Activated B cell treated with CpG ODN at 0.5 μM for 24 hours (primary cell): ENCODE data around the gene DENND5B. TPM values are rescaled to one million over a fixed set of nuclear protein-coding genes. Genes with fewer than 3 reads are reported as not detected.
"Not testable (repeated sequence)": the region's sequence is repeated elsewhere in the genome, so short reads cannot be mapped to it uniquely, and the experiment has no call there.

ENCODE experiments used
- ATAC-seq: fragments of 200-7000 bp; cut with Tn5 transposase; one replicate; pipeline ENCODE4 v1.10.0; 2021; ENCODE audit warnings: low read depth, mild to moderate bottlenecking, moderate library complexity
- CTCF ChIA-PET: fragments of 350-600 bp; sonication (Branson Sonifier 250); formaldehyde crosslinking; loops from one replicate; lab custom pipeline; 2021; ENCODE audit warnings: antibody characterized with exemption; lab: Charles Lee
- POLR2A ChIA-PET: fragments of 350-600 bp; sonication (Branson Sonifier 250); formaldehyde crosslinking; loops from one replicate; lab custom pipeline; 2021; ENCODE audit warnings: antibody characterized with exemption; lab: Charles Lee
- DNase-seq: peaks from one replicate; pipeline ENCODE4 v3.0.0; 2022
- H3K27ac Mint-ChIP-seq: one replicate; pipeline ENCODE4 v1.8.0; 2020; ENCODE audit warnings: mixed read lengths
- H3K27me3 Mint-ChIP-seq: one replicate; pipeline ENCODE4 v1.8.0; 2021; ENCODE audit warnings: mixed read lengths
- H3K36me3 Mint-ChIP-seq: one replicate; pipeline ENCODE4 v1.8.0; 2021; ENCODE audit warnings: low read depth, mixed read lengths
- H3K4me1 Mint-ChIP-seq: one replicate; pipeline ENCODE4 v1.8.0; 2021; ENCODE audit warnings: mixed read lengths
- H3K4me3 Mint-ChIP-seq: one replicate; pipeline ENCODE4 v1.8.0; 2020; ENCODE audit warnings: mild to moderate bottlenecking, mixed read lengths
- H3K9me3 Mint-ChIP-seq: one replicate; pipeline ENCODE4 v1.8.0; 2020; ENCODE audit warnings: mixed read lengths
- CTCF ChIP-seq: fragments of 200-600 bp; IDR thresholded peaks from one replicate; pipeline ENCODE4 v1.8.0; 2022; ENCODE audit warnings: antibody characterized with exemption, mild to moderate bottlenecking
- intact Hi-C: fragments of 100-400 bp; cut with micrococcal nuclease; formaldehyde crosslinking; loops from one replicate; pipeline ENCODE4 v1.15.1; 2024
- total RNA-seq: library from RNA; stranded (reverse); gene quantifications from 2 replicates; pipeline ENCODE4 v1.2.3, GENCODE V29; 2022

DENND5B gene
- total RNA-seq, 1 donor from 2014 or later: 64.1 TPM

- POLR2A ChIA-PET: interaction anchor here (0.5 kb wide), 1 partner anchor 122 kb away, joined by 5 read pairs; no protein-coding TSS in a partner anchor
- peaks cover 72% of the 10 kb centered on the region for H3K36me3 Mint-ChIP-seq
- no peaks in the 10 kb centered on the region for H3K4me1 Mint-ChIP-seq
- H3K4me3 Mint-ChIP-seq: no peak overlapping the region
- H3K27me3 Mint-ChIP-seq: no peaks in the 10 kb centered on the region
- no peak overlapping the region for H3K27ac Mint-ChIP-seq
- ATAC-seq (no peak), DNase-seq (no peak)
- H3K9me3 Mint-ChIP-seq: no peaks in the 10 kb centered on the region
- intact Hi-C loops: no loop called here
- CTCF ChIA-PET: no interaction called here
- no peak for TF ChIP-seq CTCF
Observed at GRCh38 chr12:31388713-31389112, 202.2 kb downstream of the DENND5B start.

GRCh38 chr12:31387466-31387865 lies 203.5 kb downstream of the DENND5B start:
- Mint-ChIP-seq H3K36me3 (peaks cover 67% of the 10 kb centered on the region), H3K4me1 (no peaks in the 10 kb centered on the region), H3K9me3 (no peaks in the 10 kb centered on the region), H3K27me3 (no peaks in the 10 kb centered on the region), H3K27ac (no peak overlapping the region), H3K4me3 (no peak overlapping the region)
- ATAC-seq (no peak), DNase-seq (no peak)
- TF ChIP-seq CTCF: no peak
- CTCF ChIA-PET: no interaction called here
- POLR2A ChIA-PET: no interaction called here
- intact Hi-C loops: no loop called here

GRCh38 chr12:31387011-31387410 lies 203.9 kb downstream of the DENND5B start:
- ATAC-seq (no peak), DNase-seq (no peak)
- no peak overlapping the region for H3K27ac Mint-ChIP-seq
- H3K27me3 Mint-ChIP-seq: no peaks in the 10 kb centered on the region
- H3K4me1 Mint-ChIP-seq: no peaks in the 10 kb centered on the region
- TF ChIP-seq CTCF: no peak
- ChIA-PET POLR2A (interaction anchor here (0.7 kb wide), 1 partner anchor 15 kb away, joined by 3 read pairs; no protein-coding TSS in a partner anchor), CTCF (no interaction called here)
- no peak overlapping the region for H3K4me3 Mint-ChIP-seq
- H3K36me3 Mint-ChIP-seq: peaks cover 65% of the 10 kb centered on the region
- no peaks in the 10 kb centered on the region for H3K9me3 Mint-ChIP-seq
- intact Hi-C loops: no loop called here

GRCh38 chr12:31386364-31386777 lies 204.6 kb downstream of the DENND5B start:
- H3K9me3 Mint-ChIP-seq: no peaks in the 10 kb centered on the region
- CTCF ChIA-PET: interaction anchor here (0.6 kb wide), 1 partner anchor 115 kb away, joined by 3 read pairs; no protein-coding TSS in a partner anchor
- no peak for TF ChIP-seq CTCF
- POLR2A ChIA-PET: interaction anchor here (0.7 kb wide), 1 partner anchor 14 kb away, joined by 3 read pairs; no protein-coding TSS in a partner anchor
- no peaks in the 10 kb centered on the region for H3K4me1 Mint-ChIP-seq
- ATAC-seq (no peak), DNase-seq (no peak)
- H3K4me3 Mint-ChIP-seq: no peak overlapping the region
- H3K27me3 Mint-ChIP-seq: no peaks in the 10 kb centered on the region
- H3K36me3 Mint-ChIP-seq: peaks cover 65% of the 10 kb centered on the region
- intact Hi-C loops: no loop called here
- no peak overlapping the region for H3K27ac Mint-ChIP-seq

- CTCF ChIA-PET, H3K27me3 Mint-ChIP-seq, POLR2A ChIA-PET, H3K9me3 Mint-ChIP-seq, H3K36me3 Mint-ChIP-seq, DNase-seq, H3K4me1 Mint-ChIP-seq, H3K27ac Mint-ChIP-seq, ATAC-seq, intact Hi-C loops, H3K4me3 Mint-ChIP-seq: not testable (repeated sequence)
Observed at GRCh38 chr12:31377210-31377609, 213.7 kb downstream of the DENND5B start.

GRCh38 chr12:31375422-31375821 lies 215.5 kb downstream of the DENND5B start:
- H3K4me3 Mint-ChIP-seq: not testable (repeated sequence)

More at GRCh38 chr12:31375422-31375821, 215.5 kb downstream of the DENND5B start:
- H3K27ac Mint-ChIP-seq, POLR2A ChIA-PET, DNase-seq, H3K36me3 Mint-ChIP-seq, CTCF ChIA-PET, H3K9me3 Mint-ChIP-seq, H3K4me1 Mint-ChIP-seq, ATAC-seq, H3K27me3 Mint-ChIP-seq, intact Hi-C loops: not testable (repeated sequence)
